A549 treated with CpdA at 1 μM for 4 hours (cell line): ENCODE results near the gene PPP2R2D. TPM values are rescaled to one million over a fixed set of nuclear protein-coding genes. Genes with fewer than 3 reads are reported as not detected.

ENCODE experiments used
- total RNA-seq: library from RNA; stranded (reverse); fragments of 200-300 nt; extraction: Qiagen RNA extraction; gene quantifications from 5 replicates; pipeline ENCODE4 v1.2.3, GENCODE V29; 2022; ENCODE audit warnings: low read depth

The PPP2R2D gene
- total RNA-seq = 22.3 to 29.1 TPM (median 28.1 TPM) in 5 replicates

GRCh38 chr10:131900350-131901152 is at the start of gene PPP2R2D:
Gene PPP2R2D, plus strand, starts transcription at chr10:131901008. Its CDS starts 141 bp downstream, at chr10:131901149.

DNA sequence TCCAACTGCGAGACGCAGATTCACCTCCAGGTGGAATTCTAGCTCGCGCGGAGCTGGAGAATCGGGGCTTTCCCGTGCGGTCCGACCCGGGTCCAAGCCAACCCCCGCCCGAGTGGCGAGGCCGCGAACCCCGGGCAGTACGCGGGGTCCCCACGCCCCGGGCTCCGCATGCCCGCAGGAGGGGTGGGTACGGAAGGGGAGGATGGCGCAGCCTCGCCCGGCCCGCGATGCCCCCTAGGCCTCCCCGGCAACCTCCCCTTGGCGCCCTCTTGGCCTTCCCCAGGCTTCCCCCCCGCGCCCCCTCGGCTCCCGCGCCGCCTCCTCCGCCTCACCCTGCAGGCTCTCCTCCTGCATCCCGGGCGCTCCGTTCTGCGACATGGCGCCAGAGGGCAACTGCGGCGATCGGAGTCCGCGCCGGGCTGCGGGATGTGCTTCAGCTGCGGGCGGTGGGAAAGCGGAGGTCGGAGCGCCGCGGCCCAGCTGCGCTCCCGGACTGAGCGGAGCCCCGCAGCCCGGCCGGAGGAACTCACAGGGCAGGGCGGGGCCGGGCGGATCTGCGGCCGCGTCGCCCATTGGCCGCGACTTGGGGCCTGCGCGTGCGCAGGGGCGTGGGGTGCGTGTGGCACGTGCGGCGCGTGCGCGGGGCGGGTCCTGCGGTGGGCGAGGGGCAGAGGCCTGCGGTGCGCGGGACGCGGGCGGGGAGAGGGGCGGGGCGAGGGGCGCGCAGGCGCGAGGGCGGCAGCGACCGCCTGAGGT is 80.8 kb downstream of the PPP2R2D start, which contains the start of gene BNIP3:
BNIP3 (minus strand) TSS at position 495 of the 756 bp plus-strand sequence; CDS start at position 378, 117 bp downstream.

Other genes starting within 250 kb of the PPP2R2D start
- gene BNIP3, start 80.9 kb downstream of the PPP2R2D start, total RNA-seq = 41.0 to 44.6 TPM (median 43.0 TPM) in 5 replicates
- gene JAKMIP3, start 164.9 kb downstream of the PPP2R2D start, total RNA-seq = 1.8 to 2.1 TPM (median 1.9 TPM) in 5 replicates